D721Med (cell line): ENCODE results near the gene AKAP7.
A peak's percentile ranks its signal among the peaks of the same experiment; 100 is the strongest.

Experiments used
- DNase-seq: peaks from one replicate; pipeline ENCODE4 v3.0.0; 2011; ENCODE audit warnings: low spot score; ENCODE audit not compliant: insufficient read length
- FAIRE-seq: peaks from 2 replicates; lab custom pipeline; 2011; peaks lifted over from hg19 to GRCh38; lab: Jason Lieb, UNC
- CTCF ChIP-seq: IDR thresholded peaks from 2 replicates; pipeline ENCODE4 v1.5.1; 2012; ENCODE audit warnings: mild to moderate bottlenecking, control low read depth; ENCODE audit not compliant: insufficient read depth; ENCODE audit errors: missing control alignments

AKAP7 gene

GRCh38 chr6:131172222-131172621 is 37.0 kb downstream of the AKAP7 start:
- FAIRE-seq (no peak), DNase-seq (no peak)
- TF ChIP-seq CTCF, result no peak

GRCh38 chr6:131173680-131174079 is 38.4 kb downstream of the AKAP7 start:
- TF ChIP-seq CTCF, result no peak
- no peak for FAIRE-seq

DNA sequence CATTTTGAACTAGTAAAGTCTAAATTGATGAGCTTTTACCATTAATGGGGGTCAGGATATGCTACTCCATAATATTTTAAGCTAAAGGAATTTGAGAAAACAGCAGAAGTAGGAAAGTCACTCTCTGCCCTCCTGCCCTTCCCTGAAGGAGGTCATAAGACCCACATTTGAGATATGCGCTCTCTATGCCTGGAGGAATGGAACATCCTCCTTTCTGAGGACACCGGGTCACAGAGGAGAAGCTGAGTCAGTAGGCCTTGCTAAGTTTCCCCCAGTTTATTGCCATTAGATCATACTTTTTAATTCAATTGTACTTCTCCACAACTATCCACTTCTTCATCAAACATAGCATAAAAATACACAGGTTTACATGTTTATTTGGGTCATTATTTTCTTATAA is 40.3 kb downstream of the AKAP7 start:
- TF ChIP-seq CTCF, result no peak
- DNase-seq (no peak), FAIRE-seq (no peak)

More at GRCh38 chr6:131173680-131174079, 38.4 kb downstream of the AKAP7 start:
- DNase-seq, result no peak

DNA sequence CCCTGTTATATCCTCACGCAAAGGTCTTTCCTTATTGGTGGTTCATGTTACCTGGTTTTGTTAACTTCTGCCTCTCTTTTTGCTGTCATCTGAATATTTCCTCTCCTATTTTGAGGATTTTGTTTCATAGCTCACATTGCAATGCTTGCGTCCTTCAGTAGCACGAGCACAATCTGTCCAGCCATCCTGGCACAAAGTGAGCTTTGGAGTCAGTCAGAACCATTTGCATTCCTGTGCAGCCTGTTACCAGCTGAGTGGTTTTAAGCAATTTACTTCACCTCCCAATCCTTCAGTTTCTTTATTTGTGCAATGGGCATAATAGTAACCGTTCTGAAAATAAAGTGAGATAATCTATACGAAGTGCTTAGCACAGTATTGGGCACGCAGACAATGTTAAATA is 42.7 kb downstream of the AKAP7 start:
- DNase-seq (no peak), FAIRE-seq (no peak)
- TF ChIP-seq CTCF, result no peak

- peak; percentile 46 for TF ChIP-seq CTCF
- no peak for FAIRE-seq
- DNase-seq, result no peak
These were observed 47.7 kb downstream of the AKAP7 start for GRCh38 chr6:131182991-131183425.

GRCh38 chr6:131183427-131184095 is 48.3 kb downstream of the AKAP7 start:
- no peak for TF ChIP-seq CTCF
- FAIRE-seq, result no peak
- DNase-seq, result no peak

DNA sequence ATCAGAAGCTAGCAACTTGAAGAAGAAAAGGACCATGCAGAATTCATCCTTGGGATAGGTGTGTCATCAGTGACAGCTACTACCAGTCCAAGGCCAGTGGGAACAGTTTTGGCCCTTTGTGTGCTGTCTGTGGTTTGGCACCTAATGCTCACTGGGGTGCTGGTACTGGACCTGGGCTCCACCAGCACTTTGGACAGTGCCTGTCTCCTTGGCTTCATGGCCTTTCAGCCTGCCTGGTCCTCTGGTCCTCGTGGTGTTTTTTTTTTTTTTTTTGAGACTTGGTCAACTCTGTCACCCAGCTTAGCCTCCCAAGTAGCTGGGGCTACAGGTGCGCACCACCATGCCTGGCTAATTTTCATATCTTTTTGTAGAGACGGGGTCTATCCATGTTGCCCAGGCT is 56.3 kb downstream of the AKAP7 start:
- no peak for TF ChIP-seq CTCF
- DNase-seq (no peak), FAIRE-seq (no peak)
